WI38 (cell line): Measurements from ENCODE around the gene KDM6B.
A peak's percentile ranks its signal among the peaks of the same experiment; 100 is the strongest.
"Not testable (repeated sequence)": the region's sequence is repeated elsewhere in the genome, so short reads cannot be mapped to it uniquely, and the experiment has no call there.

Source experiments
- H3K4me3 ChIP-seq: 2 replicates; pipeline ENCODE4 v1.5.1; 2011; ENCODE audit warnings: low read depth, mild to moderate bottlenecking, control low read depth, low read length
- CTCF ChIP-seq: IDR thresholded peaks from 2 replicates; pipeline ENCODE4 v1.5.1; 2012; ENCODE audit warnings: low read depth, mild to moderate bottlenecking, control low read depth, low read length

The KDM6B gene

GRCh38 chr17:7859028-7859427, 25.0 kb downstream of the KDM6B start:
- H3K4me3 ChIP-seq, result no peak overlapping the region
- TF ChIP-seq CTCF, result no peak

GRCh38 chr17:7862692-7863437, 28.8 kb downstream of the KDM6B start:
- H3K4me3 ChIP-seq, result no peak overlapping the region
- TF ChIP-seq CTCF, result peak; percentile 50

GRCh38 chr17:7864384-7864783, 30.4 kb downstream of the KDM6B start:
- not testable (repeated sequence) for H3K4me3 ChIP-seq

GRCh38 chr17:7864995-7865650, 31.1 kb downstream of the KDM6B start:
- H3K4me3 ChIP-seq, result no peak overlapping the region
- TF ChIP-seq CTCF, result no peak

- no peak for TF ChIP-seq CTCF
- no peak overlapping the region for H3K4me3 ChIP-seq
These were observed 33.9 kb downstream of the KDM6B start for GRCh38 chr17:7867881-7868329.

GRCh38 chr17:7873051-7873450, 39.0 kb downstream of the KDM6B start:
- TF ChIP-seq CTCF, result no peak
- no peak overlapping the region for H3K4me3 ChIP-seq

- TF ChIP-seq CTCF, result no peak
- H3K4me3 ChIP-seq, result no peak overlapping the region
These were observed 41.9 kb downstream of the KDM6B start for GRCh38 chr17:7875804-7876370.
